Erythroblast (primary cell): ENCODE measurements around the gene DENND2D.
"Not testable (repeated sequence)": the region's sequence is repeated elsewhere in the genome, so short reads cannot be mapped to it uniquely, and the experiment has no call there.

ENCODE experiments used
- DNase-seq, 2 experiments: peaks; one replicate each; lab custom pipeline; 2025; lab: John Stamatoyannopoulos, UW
- GATA1 ChIP-seq: IDR thresholded peaks from 2 replicates; pipeline ENCODE4 v1.6.1; 2011; ENCODE audit warnings: low read depth, mild to moderate bottlenecking, control low read depth, low read length, moderate library complexity
- POLR2A ChIP-seq: IDR thresholded peaks from 2 replicates; pipeline ENCODE4 v1.6.1; 2011; ENCODE audit warnings: mild to moderate bottlenecking, low read length

DENND2D gene

GRCh38 chr1:111217183-111217910 is 16.9 kb upstream of the DENND2D start:
- no peak for TF ChIP-seq GATA1
- DNase-seq, result no peak

- no peak for DNase-seq
- TF ChIP-seq GATA1, result no peak
- TF ChIP-seq POLR2A, result no peak
These were observed 16.3 kb upstream of the DENND2D start for GRCh38 chr1:111216751-111217150.

GRCh38 chr1:111215285-111215684 is 14.8 kb upstream of the DENND2D start:
- DNase-seq, result not testable (repeated sequence)

GRCh38 chr1:111214884-111215283 is 14.4 kb upstream of the DENND2D start:
- TF ChIP-seq GATA1, result no peak
- TF ChIP-seq POLR2A, result no peak
- no peak for DNase-seq

- DNase-seq, result peak; percentile 44 to 64
- TF ChIP-seq POLR2A (peak; percentile 32), GATA1 (no peak)
These were observed 13.8 kb upstream of the DENND2D start for GRCh38 chr1:111214074-111214801.

GRCh38 chr1:111213412-111213811 is 13.0 kb upstream of the DENND2D start:
- DNase-seq, result peak; percentile 21 to 38
- no peak for TF ChIP-seq POLR2A
- TF ChIP-seq GATA1, result no peak

GRCh38 chr1:111212634-111213335 is 12.3 kb upstream of the DENND2D start:
- TF ChIP-seq POLR2A, result no peak
- DNase-seq, result peak; percentile 26 to 33

GRCh38 chr1:111211921-111212320 is 11.5 kb upstream of the DENND2D start:
- no peak for DNase-seq
- TF ChIP-seq POLR2A (no peak), GATA1 (no peak)

GRCh38 chr1:111209622-111210021 is 9.2 kb upstream of the DENND2D start:
- DNase-seq, result no peak
- TF ChIP-seq POLR2A (no peak), GATA1 (no peak)

GRCh38 chr1:111208921-111209320 is 8.5 kb upstream of the DENND2D start:
- no peak for DNase-seq
- TF ChIP-seq GATA1, result no peak
- TF ChIP-seq POLR2A, result no peak

GRCh38 chr1:111205714-111206050 is 5.2 kb upstream of the DENND2D start:
- TF ChIP-seq POLR2A (no peak), GATA1 (no peak)

GRCh38 chr1:111204983-111205713 is 4.7 kb upstream of the DENND2D start:
- TF ChIP-seq POLR2A (no peak), GATA1 (no peak)

More at GRCh38 chr1:111205714-111206050, 5.2 kb upstream of the DENND2D start:
- DNase-seq, result no peak

GRCh38 chr1:111204201-111204982 is 3.9 kb upstream of the DENND2D start:
- peak; percentile 40 to 61 for DNase-seq

More at GRCh38 chr1:111204983-111205713, 4.7 kb upstream of the DENND2D start:
- no peak for DNase-seq

More at GRCh38 chr1:111204201-111204982, 3.9 kb upstream of the DENND2D start:
- no peak for TF ChIP-seq GATA1
- TF ChIP-seq POLR2A, result no peak
